ENCODE results near the gene ESPL1.

Gene ESPL1

GRCh38 chr12:53231921-53232645 lies 36.0 kb upstream of the ESPL1 start, which contains the start of gene RARG:
Gene RARG (minus strand): TSS chr12:53232209. CDS start chr12:53227545, 4,664 bp downstream.
- peak; percentile 30 for DNase-seq

GRCh38 chr12:53232646-53233461 lies 35.2 kb upstream of the ESPL1 start:
- peak; percentile 49 for DNase-seq

GRCh38 chr12:53233671-53234121 lies 34.4 kb upstream of the ESPL1 start:
- DNase-seq = no peak

- no peak for DNase-seq
Observed at GRCh38 chr12:53234271-53234914, 33.7 kb upstream of the ESPL1 start.

GRCh38 chr12:53235164-53235563 lies 32.9 kb upstream of the ESPL1 start:
- no peak for DNase-seq

GRCh38 chr12:53235742-53236442 lies 32.2 kb upstream of the ESPL1 start:
- DNase-seq = no peak

- no peak for DNase-seq
Observed at GRCh38 chr12:53236443-53237111, 31.5 kb upstream of the ESPL1 start.

- DNase-seq = no peak
Observed at GRCh38 chr12:53239643-53240258, 28.3 kb upstream of the ESPL1 start.

- no peak for DNase-seq
Observed at GRCh38 chr12:53241623-53242412, 26.3 kb upstream of the ESPL1 start.

GRCh38 chr12:53244337-53244736 lies 23.8 kb upstream of the ESPL1 start:
- peak; percentile 81 for DNase-seq

- no peak for DNase-seq
Observed at GRCh38 chr12:53245286-53245685, 22.8 kb upstream of the ESPL1 start.

- peak; percentile 89 for DNase-seq
Observed at GRCh38 chr12:53251477-53252348, 16.4 kb upstream of the ESPL1 start.

- DNase-seq = peak; percentile 48
Observed at GRCh38 chr12:53252349-53252916, 15.7 kb upstream of the ESPL1 start.

- no peak for DNase-seq
Observed at GRCh38 chr12:53253298-53253697, 14.8 kb upstream of the ESPL1 start.

GRCh38 chr12:53254816-53255545 lies 13.1 kb upstream of the ESPL1 start:
- DNase-seq = no peak

GRCh38 chr12:53255996-53256395 lies 12.1 kb upstream of the ESPL1 start:
- DNase-seq = peak; percentile 73

- DNase-seq = peak; percentile 57
Observed at GRCh38 chr12:53258541-53259539, 9.3 kb upstream of the ESPL1 start.
